Esophagus (tissue), 2 donors: ENCODE measurements around the gene SLC9C2. TPM values are rescaled to one million over a fixed set of nuclear protein-coding genes. Genes with fewer than 3 reads are reported as not detected.
"Not testable (repeated sequence)": the region's sequence is repeated elsewhere in the genome, so short reads cannot be mapped to it uniquely, and the experiment has no call there.

Experiments
- H3K27ac ChIP-seq, 2 donors: one replicate each; pipeline ENCODE4 v1.5.1; 2013; ENCODE audit warnings: low read depth in 2 of 2, mild to moderate bottlenecking in 2 of 2, inconsistent platforms in 1 of 2, low read length in 1 of 2, moderate library complexity in 1 of 2
- H3K27me3 ChIP-seq, 2 donors: one replicate each; pipeline ENCODE4 v1.6.1; 2013; ENCODE audit warnings: low read length in 2 of 2, control low read depth in 1 of 2, mild to moderate bottlenecking in 1 of 2; ENCODE audit not compliant: insufficient read depth in 2 of 2, control insufficient read depth in 1 of 2
- H3K36me3 ChIP-seq, 2 donors: one replicate each; pipeline ENCODE4 v1.6.1; 2013; ENCODE audit warnings: low read length in 1 of 2; ENCODE audit not compliant: control insufficient read depth in 2 of 2, insufficient read depth in 2 of 2
- H3K4me1 ChIP-seq, 2 donors: one replicate each; pipeline ENCODE4 v1.6.1; 2013; ENCODE audit warnings: low read length in 1 of 2; ENCODE audit not compliant: control insufficient read depth in 2 of 2, insufficient read depth in 2 of 2
- H3K4me3 ChIP-seq, 2 donors: one replicate each; pipeline ENCODE4 v1.5.1; 2013; ENCODE audit warnings: low read length in 2 of 2, mild to moderate bottlenecking in 2 of 2, low read depth in 1 of 2, moderate library complexity in 1 of 2
- H3K9me3 ChIP-seq, 2 donors: one replicate each; pipeline ENCODE4 v1.6.1; 2013; ENCODE audit warnings: mild to moderate bottlenecking in 2 of 2, low read depth in 1 of 2, low read length in 1 of 2, moderate library complexity in 1 of 2; ENCODE audit not compliant: control insufficient read depth in 2 of 2, insufficient read depth in 1 of 2
- WGBS, 2 donors: extraction: QIAGEN DNeasy Blood & Tissue Kit; methylation state at CpG; one replicate each; pipeline ENCODE4 v1.1.7; 2013; 5-methylcytosine and 5-hydroxymethylcytosine counted together
- polyA plus RNA-seq, 2 donors: library from polyadenylated mRNA; stranded (reverse); fragments of 200-250 nt; gene quantifications; one replicate each; pipeline ENCODE4 v1.2.3, GENCODE V29; 2013
- donor health status: healthy with polysubstance abuse.
- donor health status: Bipolar disorder and iron deficiency.

SLC9C2 gene
- polyA plus RNA-seq, 2 donors = not detected

- H3K9me3 ChIP-seq = no peaks in the 10 kb centered on the region
- H3K27ac ChIP-seq = no peak overlapping the region
- no peaks in the 10 kb centered on the region for H3K4me1 ChIP-seq
- no peaks in the 10 kb centered on the region for H3K27me3 ChIP-seq
- H3K4me3 ChIP-seq = no peak overlapping the region
- H3K36me3 ChIP-seq = no peaks in the 10 kb centered on the region
These were observed 70.6 kb downstream of the SLC9C2 start for GRCh38 chr1:173532237-173532636.

DNA sequence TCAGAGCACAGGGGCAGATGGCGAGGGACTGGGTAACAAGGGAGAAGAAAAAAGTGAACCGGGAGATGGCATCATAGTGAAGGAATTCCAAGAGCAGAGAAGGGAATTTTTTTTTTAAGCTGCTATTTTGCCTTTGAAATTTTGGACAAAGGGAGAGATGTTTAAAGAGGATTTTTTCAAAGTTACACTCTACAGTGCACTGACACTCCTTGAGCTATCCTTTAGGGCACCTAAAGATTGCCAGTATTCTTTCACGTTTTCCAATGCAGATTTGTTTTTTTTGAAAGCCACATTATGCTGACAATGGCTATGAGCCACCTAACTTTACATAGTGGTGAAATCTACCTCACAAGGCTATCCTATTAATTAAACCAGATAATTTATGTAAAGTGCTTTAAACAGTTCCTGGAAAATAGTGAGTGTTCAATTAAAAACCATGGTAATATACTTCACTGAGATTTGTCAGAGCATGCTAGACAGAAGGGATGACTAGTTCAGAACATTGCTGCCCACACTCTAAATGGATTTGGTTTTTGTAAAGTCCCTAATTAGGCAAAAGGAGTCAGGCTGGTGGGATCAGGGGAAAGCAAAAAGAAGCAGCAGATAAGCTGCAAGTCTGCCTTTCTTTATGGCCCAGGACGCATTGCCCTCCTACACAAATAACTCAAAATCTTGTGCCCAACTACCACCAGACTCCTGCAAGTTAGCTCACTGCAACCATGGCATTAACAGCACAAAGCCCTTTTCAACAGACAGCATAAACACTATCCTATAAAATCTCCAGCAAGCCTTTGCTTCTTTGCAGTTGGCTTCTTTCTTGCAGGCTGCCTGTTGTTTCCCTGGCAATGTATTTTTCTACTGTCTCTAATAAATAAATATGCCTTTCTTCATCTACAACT lies 71.8 kb downstream of the SLC9C2 start:
- WGBS, 2 donors = 67 to 69% methylated on average over 4 of the region's 4 CpGs
- no peaks in the 10 kb centered on the region for H3K9me3 ChIP-seq
- H3K27ac ChIP-seq = no peak overlapping the region
- H3K4me3 ChIP-seq = no peak overlapping the region
- no peaks in the 10 kb centered on the region for H3K36me3 ChIP-seq
- H3K4me1 ChIP-seq = no peaks in the 10 kb centered on the region
- H3K27me3 ChIP-seq = no peaks in the 10 kb centered on the region

DNA sequence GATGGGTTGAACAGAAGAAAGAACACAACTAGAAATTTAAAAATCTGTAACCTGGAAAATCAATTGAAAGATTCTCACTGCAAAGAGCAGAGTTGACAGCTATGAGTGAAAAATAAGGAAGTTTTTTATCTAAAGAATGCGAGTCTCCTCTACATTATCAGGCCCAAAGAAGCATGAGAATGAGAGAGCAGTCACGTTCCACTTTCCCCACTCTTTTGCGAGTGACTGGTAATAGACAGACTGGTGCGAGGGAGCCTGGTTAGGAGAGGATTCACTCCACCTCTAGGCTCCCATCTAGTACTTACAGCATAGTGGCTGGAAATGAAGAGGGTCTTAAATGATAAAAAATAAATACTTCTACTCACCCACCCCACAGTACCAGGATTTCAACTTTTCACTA lies 73.8 kb downstream of the SLC9C2 start:
- Histone ChIP-seq H3K9me3 (no peaks in the 10 kb centered on the region), H3K27ac (no peak overlapping the region)
- 67 to 74% methylated on average over 4 of the region's 4 CpGs for WGBS, 2 donors

GRCh38 chr1:173527151-173527826 lies 75.6 kb downstream of the SLC9C2 start:
- Histone ChIP-seq H3K4me3 (no peak overlapping the region), H3K4me1 (no peaks in the 10 kb centered on the region), H3K36me3 (no peaks in the 10 kb centered on the region), H3K27ac (no peak overlapping the region), H3K27me3 (no peaks in the 10 kb centered on the region), H3K9me3 (no peaks in the 10 kb centered on the region)
- WGBS, 2 donors = 60 to 62% methylated on average over 3 of the region's 3 CpGs

More for the DNA sequence above, 73.8 kb downstream of the SLC9C2 start:
- H3K4me1 ChIP-seq = no peaks in the 10 kb centered on the region
- H3K27me3 ChIP-seq = no peaks in the 10 kb centered on the region
- H3K36me3 ChIP-seq = no peaks in the 10 kb centered on the region
- no peak overlapping the region for H3K4me3 ChIP-seq

- H3K36me3 ChIP-seq = no peaks in the 10 kb centered on the region
- no peak overlapping the region for H3K27ac ChIP-seq
- no peaks in the 10 kb centered on the region for H3K27me3 ChIP-seq
- 62 to 71% methylated on average over 1 of the region's 1 CpG for WGBS, 2 donors
- H3K4me3 ChIP-seq = no peak overlapping the region
- H3K9me3 ChIP-seq = no peaks in the 10 kb centered on the region
- no peaks in the 10 kb centered on the region for H3K4me1 ChIP-seq
These were observed 76.9 kb downstream of the SLC9C2 start for GRCh38 chr1:173525926-173526325.

DNA sequence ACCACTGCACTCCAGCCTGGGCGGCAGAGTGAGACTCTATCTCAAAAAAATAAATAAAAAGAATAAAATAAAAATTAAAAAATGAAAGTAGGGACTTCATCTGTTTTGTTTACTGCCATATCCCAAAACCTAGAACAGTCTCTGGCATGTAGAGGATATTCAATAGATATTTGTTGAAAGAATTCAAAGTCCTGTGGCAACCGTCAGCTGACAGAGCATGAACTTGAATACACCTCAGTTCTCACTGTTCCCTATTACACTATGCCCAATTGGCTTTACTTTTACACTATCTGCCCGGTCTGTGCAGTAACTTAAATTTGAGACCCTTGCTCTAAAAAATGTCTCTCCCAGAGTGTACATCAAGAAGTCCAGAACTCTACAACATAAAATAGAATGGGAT lies 79.5 kb downstream of the SLC9C2 start:
- no peaks in the 10 kb centered on the region for H3K27me3 ChIP-seq
- no peaks in the 10 kb centered on the region for H3K36me3 ChIP-seq
- no peak overlapping the region for H3K4me3 ChIP-seq
- H3K4me1 ChIP-seq = no peaks in the 10 kb centered on the region
- H3K27ac ChIP-seq = no peak overlapping the region
- H3K9me3 ChIP-seq = peaks cover 0 to 2% of the 10 kb centered on the region in 2 donors
- WGBS, 2 donors = 97 to 98% methylated on average over 3 of the region's 3 CpGs

DNA sequence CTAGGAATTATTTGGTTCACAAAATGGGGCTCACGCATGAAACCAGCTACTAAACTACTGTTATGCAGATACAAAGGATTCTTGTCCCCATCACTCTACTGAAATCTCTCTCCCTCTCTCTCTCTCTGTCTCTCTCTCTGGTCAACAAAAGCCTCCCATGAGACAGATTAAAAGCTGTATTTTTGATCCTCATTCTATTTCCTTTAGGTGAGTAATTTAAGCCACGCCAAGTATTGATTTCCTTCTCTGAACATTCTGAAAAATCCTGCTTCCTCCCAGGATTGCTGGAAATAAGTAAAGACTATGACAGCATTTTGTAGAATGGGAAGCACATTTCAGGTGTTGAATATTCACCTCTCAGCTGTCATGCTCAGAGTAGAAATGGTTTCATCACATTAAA lies 82.1 kb downstream of the SLC9C2 start:
- Histone ChIP-seq H3K27ac (no peak overlapping the region), H3K27me3 (no peaks in the 10 kb centered on the region), H3K4me3 (no peak overlapping the region), H3K36me3 (no peaks in the 10 kb centered on the region), H3K9me3 (peaks cover 0 to 2% of the 10 kb centered on the region in 2 donors), H3K4me1 (no peaks in the 10 kb centered on the region)
- 76 to 84% methylated on average over 2 of the region's 2 CpGs for WGBS, 2 donors

DNA sequence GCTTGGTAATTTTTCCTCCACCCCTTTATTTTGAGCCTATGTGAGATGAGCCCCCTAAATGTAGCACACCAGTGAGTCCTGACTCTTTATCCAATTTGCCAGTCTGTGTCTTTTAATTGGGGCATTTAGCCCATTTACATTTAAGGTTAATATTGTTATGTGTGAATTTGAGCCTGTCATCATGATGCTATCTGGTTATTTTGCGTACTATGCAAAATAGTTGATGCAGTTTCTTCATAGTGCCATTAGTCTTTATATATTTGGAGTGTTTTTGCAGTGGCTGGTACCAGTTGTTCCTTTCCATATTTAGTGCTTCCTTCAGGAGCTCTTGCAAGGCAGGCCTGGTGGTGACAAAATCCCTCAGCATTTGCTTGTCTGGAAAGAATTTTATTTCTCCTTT lies 88.4 kb downstream of the SLC9C2 start:
- WGBS, 2 donors = 96 to 100% methylated on average over 1 of the region's 1 CpG
- H3K27ac ChIP-seq, H3K4me1 ChIP-seq, H3K9me3 ChIP-seq, H3K4me3 ChIP-seq, H3K27me3 ChIP-seq, H3K36me3 ChIP-seq: not testable (repeated sequence)

GRCh38 chr1:173509797-173510196 lies 93.1 kb downstream of the SLC9C2 start:
- Histone ChIP-seq H3K4me1 (peaks cover 0 to 4% of the 10 kb centered on the region in 2 donors), H3K9me3 (peaks cover 0 to under 1% of the 10 kb centered on the region in 2 donors), H3K4me3 (no peak overlapping the region), H3K36me3 (no peaks in the 10 kb centered on the region), H3K27ac (no peak overlapping the region), H3K27me3 (no peaks in the 10 kb centered on the region)
- WGBS, 2 donors = 70 to 78% methylated on average over 1 of the region's 1 CpG
